GM18511 (cell line): ENCODE measurements around the gene CIT.
"Not testable (repeated sequence)": the region's sequence is repeated elsewhere in the genome, so short reads cannot be mapped to it uniquely, and the experiment has no call there.

Experiments
- ATAC-seq: cut with Tn5 transposase; IDR thresholded peaks from one replicate; pipeline ENCODE4 v1.9.1; 2021; ENCODE audit warnings: mild to moderate bottlenecking, moderate library complexity; ENCODE audit not compliant: unreplicated experiment

CIT gene

GRCh38 chr12:119710374-119710964, 166.7 kb downstream of the CIT start:
- ATAC-seq, result no peak

DNA sequence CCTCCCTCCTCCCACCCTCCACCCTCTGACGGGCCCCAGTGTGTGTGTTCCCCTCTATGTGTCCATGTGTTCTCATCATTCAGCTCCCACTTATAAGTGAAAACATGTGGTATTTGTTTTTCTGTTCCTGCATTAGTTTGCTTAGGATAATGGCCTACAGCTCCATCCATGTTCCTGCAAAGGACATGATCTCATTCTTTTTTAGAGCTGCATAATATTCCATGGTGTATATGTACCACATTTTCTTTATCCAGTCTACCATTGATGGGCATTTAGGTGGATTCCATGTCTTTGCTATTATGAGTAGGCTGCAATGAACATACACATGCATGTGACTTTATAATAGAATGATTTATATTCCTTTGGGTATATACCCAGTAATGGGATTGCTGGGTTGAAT, 170.7 kb downstream of the CIT start:
- not testable (repeated sequence) for ATAC-seq

DNA sequence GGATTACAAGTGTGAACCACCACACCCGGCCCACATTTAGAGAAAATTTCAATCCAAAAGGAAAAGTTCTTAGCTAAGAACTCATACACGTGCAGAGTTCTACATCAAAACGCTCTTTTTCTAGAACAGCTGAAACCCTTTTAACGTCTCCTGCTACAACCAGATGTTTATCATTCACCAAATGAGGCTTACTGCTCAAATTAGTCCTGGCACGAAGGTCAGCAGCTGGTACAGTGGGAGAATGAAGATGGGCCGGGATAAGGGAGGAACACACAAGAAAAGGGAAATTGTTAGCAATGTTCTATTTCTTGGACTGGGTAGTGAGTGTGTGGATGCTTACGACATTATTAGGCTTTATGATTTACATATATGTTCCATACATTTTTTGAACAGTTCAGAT, 171.9 kb downstream of the CIT start:
- ATAC-seq, result no peak

DNA sequence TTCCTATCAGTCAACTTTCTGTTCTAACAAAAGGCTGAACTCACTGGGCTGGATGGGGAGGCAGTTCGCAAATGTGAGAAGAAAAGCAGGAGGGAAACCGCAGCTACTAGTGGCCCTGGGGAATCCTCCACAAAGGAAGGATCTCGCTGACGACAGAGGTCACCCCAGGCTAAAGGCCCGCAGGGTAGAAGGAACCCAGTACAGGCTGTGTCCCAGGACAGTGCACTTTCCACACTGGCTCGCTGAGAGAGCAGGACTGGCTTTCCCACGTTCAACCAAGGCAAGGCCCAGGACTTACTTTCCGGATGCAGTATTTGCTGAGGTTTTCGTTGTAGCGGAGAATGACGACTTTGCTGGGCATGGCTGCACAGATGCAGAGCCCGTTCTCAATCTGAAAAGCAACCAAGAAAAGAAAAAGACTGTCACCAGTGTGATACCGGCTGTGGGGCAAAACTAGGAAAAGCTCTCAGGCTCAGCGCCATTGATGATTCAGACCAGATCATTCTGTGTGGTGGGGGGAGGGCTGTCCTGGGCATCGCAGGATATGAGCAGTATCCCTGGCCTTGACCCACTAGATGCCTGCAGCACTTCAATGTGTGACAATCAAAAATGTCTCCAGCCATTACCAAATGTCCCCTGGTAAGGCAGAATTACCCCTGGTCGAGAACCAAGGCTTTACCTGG, 172.9 kb downstream of the CIT start:
- no peak for ATAC-seq

DNA sequence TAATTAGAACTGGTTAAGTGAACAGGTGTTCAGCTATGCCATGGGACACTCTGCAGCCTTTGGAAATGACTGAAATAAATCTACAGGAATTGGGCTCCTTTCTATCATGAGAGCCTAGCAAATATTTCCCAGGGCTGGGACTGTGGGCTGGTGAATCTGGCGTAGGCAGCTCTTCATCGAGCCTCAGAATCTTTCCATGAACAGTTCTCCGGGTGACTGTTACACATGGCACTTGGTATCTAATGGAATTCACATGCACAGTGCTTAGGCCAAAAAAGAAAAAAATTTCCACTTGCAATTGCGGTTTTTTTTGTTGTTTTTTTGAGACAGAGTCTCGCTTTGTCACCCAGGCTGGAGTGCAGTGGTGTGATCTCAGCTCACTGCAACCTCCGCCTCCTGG, 177.0 kb downstream of the CIT start:
- no peak for ATAC-seq

- ATAC-seq, result no peak
Observed at GRCh38 chr12:119699199-119699760, 177.8 kb downstream of the CIT start.

DNA sequence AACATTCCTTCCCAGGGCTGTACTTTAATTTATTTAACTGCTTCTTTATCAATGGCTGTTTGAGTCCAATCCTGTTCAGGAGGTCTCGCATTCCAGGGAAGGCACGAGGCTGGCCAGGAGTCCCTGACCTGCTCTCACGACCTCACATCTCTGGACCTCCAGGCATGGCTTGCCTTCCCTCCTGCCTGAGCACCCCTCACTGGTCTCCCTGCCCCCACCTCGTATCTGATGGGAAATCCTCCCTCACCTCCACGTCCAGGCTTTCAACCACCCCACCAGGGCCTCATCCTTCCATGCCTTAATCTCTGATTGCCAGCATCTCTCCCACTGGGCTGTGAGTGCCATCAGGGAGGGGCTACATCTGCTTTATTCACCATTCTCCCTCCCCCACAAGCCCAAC, 180.2 kb downstream of the CIT start:
- no peak for ATAC-seq

DNA sequence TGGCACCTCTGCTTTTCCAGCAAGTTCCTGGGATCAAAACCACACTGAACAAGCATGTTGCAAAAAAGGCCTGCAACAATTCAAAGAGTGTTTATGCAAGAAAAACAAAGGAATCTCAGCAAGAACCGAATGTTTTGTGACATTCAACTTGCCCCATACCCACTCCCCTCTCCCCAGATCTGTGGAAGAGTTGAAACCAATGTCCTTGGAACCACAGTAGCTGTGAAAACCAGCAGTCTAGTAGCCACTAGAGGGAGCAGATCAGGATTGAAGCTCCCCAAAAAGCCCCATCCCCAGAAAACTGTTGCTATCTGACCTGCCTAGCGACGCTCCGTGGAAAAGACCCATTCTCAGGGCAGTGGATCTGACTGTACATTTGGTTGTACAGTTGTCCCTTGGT, 182.1 kb downstream of the CIT start:
- no peak for ATAC-seq

- no peak for ATAC-seq
Observed at GRCh38 chr12:119694111-119694510, 183.0 kb downstream of the CIT start.

DNA sequence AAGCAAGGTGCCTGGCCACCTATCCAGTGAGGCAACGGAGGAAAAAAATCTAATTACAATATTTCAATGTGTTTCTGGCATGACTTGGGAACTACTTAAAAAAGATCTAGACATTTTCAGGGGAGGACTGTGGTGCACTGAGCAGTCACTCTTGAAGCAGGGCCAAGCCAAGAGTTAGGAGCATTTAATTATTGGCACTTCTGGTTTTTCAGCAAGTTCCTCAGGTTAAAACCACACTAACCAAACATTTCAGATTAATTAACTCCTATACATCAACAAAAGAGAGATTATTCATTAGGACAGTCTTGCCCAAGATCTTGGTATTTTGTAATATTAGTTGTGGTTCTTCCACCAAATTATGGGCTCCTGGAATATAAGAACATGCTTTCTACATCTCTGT, 183.6 kb downstream of the CIT start:
- no peak for ATAC-seq

GRCh38 chr12:119692997-119693396, 184.1 kb downstream of the CIT start:
- no peak for ATAC-seq

- ATAC-seq, result no peak
Observed at GRCh38 chr12:119692410-119692809, 184.7 kb downstream of the CIT start.

GRCh38 chr12:119691202-119691810, 185.8 kb downstream of the CIT start:
- ATAC-seq, result no peak

GRCh38 chr12:119689935-119690500, 187.1 kb downstream of the CIT start:
- no peak for ATAC-seq

- no peak for ATAC-seq
Observed at GRCh38 chr12:119687879-119688278, 189.2 kb downstream of the CIT start.

DNA sequence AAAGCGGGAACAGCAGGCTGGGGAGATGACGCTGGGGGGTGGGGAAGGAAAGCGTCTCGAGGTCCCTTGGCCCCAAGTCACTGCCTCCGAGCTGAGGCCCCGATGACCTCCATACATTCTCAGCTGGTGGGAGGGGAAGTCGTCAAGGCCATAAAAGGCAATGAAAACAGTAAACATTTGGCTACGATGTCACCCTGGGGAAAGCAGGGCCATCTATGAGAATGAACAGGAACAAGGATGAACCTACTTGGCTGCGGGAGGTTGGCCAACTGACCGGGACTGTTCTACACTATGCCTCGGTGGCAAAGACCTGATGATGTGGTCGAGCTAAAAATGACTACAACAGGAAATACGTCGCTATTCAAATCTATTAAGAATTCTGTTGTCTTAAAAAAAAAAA, 189.7 kb downstream of the CIT start:
- ATAC-seq, result no peak

DNA sequence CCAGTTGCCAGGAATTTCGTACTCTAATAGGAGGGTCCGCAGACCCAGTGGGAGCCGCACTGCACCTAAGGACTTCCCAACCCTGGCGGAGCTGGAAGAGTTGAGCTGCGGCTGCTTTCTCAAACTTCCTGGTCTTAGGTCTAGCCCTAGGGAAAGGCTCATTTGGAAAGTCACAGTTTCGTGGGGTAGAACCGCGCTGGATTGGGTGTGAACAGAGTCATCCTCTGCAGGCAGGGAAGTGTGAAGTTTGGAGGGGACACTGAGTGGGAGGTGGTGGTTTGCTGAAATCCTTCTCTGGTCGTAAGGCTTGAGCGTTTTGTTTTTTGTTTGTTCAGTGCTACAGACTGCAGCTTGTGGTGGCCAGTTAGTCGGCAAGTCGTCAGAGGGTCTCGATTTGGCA, 190.3 kb downstream of the CIT start:
- no peak for ATAC-seq

DNA sequence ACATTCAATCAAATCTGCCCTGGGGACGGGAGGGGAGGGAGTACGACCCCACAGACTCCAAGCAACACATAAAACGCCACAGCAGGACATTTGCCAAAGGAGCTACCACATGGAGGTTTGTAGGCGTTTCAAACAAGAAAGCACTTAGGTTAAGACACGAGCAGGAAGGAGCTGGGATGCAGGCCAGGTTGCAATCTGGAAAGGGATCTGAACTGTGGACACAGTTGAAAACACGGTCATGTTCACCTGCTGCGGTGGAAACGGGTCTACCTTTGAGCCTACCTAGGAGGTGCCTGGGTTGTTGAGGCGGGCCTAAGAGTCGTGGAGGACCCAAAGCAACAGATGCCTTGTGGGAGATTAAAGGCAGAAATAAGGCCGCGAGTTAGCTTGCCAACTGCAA, 190.8 kb downstream of the CIT start:
- no peak for ATAC-seq

DNA sequence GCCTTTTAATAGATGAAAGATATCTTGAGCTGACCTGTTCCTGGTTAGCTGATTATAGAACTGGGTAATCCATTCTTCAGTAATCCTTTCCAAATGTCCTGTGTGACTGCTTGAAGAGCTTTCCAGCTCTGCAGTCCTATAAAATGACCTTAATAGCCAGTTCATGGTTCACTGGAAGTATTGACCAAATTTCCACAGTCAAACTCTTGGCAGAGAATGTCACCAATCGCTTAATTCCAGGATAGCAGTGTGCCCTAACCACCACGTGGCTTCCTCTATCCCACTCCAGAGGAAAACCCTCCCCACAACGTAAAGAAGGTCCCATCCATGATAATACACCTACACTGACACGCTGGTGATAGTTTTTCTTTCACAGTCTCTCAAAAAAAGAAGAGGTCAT, 191.7 kb downstream of the CIT start:
- no peak for ATAC-seq

DNA sequence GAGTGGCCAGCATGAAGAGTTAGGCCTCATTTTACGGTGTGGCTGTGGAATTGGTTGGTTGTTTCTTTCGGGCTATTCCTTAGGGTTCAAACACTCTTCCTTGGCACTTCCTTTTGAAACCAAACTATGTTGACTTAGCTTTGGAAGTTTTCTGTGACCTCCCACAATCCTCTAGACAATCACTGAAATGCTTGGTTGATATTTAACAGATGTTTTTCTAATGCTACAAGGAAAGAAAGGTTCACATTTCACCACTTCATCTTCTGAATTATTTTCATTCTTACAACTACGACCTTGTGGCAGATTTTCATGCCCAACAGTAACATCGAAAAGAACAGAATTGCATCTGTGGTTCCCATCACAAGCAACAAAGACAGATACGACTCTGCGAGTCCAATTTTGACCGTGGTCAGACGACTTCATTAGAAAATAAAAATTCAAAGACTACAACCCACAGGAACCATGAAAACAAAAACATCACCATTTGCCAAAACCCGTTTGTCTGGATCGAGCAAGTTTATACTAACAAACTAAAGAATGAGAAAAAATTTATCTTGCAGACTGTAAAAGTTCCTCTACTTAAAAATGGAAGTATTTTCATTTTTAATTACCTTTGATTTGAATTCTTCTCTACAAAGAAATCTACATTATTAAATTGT, 192.3 kb downstream of the CIT start:
- ATAC-seq, result no peak

DNA sequence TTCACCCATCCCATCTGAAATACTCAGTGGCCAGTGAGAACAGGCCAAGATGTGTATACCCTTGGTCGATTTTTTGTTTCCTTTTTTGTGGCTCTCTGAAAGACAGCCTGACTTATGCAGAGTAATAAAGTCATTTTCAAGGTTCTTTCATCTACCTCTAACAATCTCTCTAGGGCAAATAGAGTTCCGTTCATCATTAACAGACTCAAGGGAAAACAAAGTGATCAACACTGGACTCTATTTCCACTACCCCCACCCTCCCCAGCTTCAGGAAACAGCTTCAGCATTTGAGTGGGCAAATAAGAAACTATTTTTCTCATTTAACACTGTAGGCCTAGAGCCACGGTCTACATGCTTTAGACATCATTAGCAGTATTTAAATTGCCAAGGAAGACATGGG, 193.3 kb downstream of the CIT start:
- ATAC-seq, result no peak
